Trophoblast cell (in vitro differentiated cells and primary cell): ENCODE measurements around the gene CSPG4.

Experiments used
- DNase-seq, 2 donors: peaks; one replicate each; pipeline ENCODE4 v3.0.0-alpha.2; 2016
- H2AFZ ChIP-seq: 2 replicates; pipeline ENCODE4 v1.6.1; 2013; ENCODE audit warnings: low read length, moderate library complexity, mild to moderate bottlenecking; ENCODE audit not compliant: insufficient read depth, poor library complexity
- H2AK5ac ChIP-seq: 2 replicates; pipeline ENCODE4 v1.6.1; 2013; ENCODE audit warnings: mild to moderate bottlenecking, low read length
- H2BK120ac ChIP-seq: 2 replicates; pipeline ENCODE4 v1.6.1; 2013; ENCODE audit warnings: low read length, mild to moderate bottlenecking, moderate library complexity; ENCODE audit not compliant: insufficient read depth, poor library complexity
- H2BK12ac ChIP-seq: 2 replicates; pipeline ENCODE4 v1.6.1; 2013; ENCODE audit warnings: mild to moderate bottlenecking, low read length, moderate library complexity
- H2BK5ac ChIP-seq: 2 replicates; pipeline ENCODE4 v1.6.1; 2013; ENCODE audit warnings: low read length, low read depth, moderate library complexity, mild to moderate bottlenecking; ENCODE audit not compliant: poor library complexity
- H3K14ac ChIP-seq: 2 replicates; pipeline ENCODE4 v1.6.1; 2013; ENCODE audit warnings: mild to moderate bottlenecking, low read length
- H3K18ac ChIP-seq: 2 replicates; pipeline ENCODE4 v1.6.1; 2013; ENCODE audit warnings: mild to moderate bottlenecking, low read length
- H3K23ac ChIP-seq: 2 replicates; pipeline ENCODE4 v1.6.1; 2013; ENCODE audit warnings: low read length
- H3K27ac ChIP-seq: 2 replicates; pipeline ENCODE4 v1.5.1; 2013; ENCODE audit warnings: low read depth, mild to moderate bottlenecking, inconsistent platforms, low read length, moderate library complexity
- H3K27me3 ChIP-seq: 2 replicates; pipeline ENCODE4 v1.6.1; 2013; ENCODE audit warnings: inconsistent platforms, mild to moderate bottlenecking, low read length, moderate library complexity; ENCODE audit not compliant: insufficient read depth
- H3K36me3 ChIP-seq, 2 experiments: 1 replicate in 1 of 2; 2 replicates in 1 of 2; pipeline ENCODE4 v1.6.1; 2013; ENCODE audit warnings: low read length in 2 of 2, mild to moderate bottlenecking in 2 of 2, moderate library complexity in 1 of 2; ENCODE audit not compliant: insufficient read depth in 2 of 2, control insufficient read depth in 1 of 2
- H3K4ac ChIP-seq: 2 replicates; pipeline ENCODE4 v1.6.1; 2013; ENCODE audit warnings: low read depth, mild to moderate bottlenecking, low read length, moderate library complexity
- H3K4me1 ChIP-seq, 2 experiments: 1 replicate in 1 of 2; 2 replicates in 1 of 2; pipeline ENCODE4 v1.6.1; 2013; ENCODE audit warnings: low read length in 2 of 2, mild to moderate bottlenecking in 2 of 2, moderate library complexity in 1 of 2; ENCODE audit not compliant: insufficient read depth in 2 of 2, control insufficient read depth in 1 of 2
- H3K4me2 ChIP-seq: 2 replicates; pipeline ENCODE4 v1.6.1; 2013; ENCODE audit warnings: inconsistent platforms, mild to moderate bottlenecking, low read length, moderate library complexity
- H3K4me3 ChIP-seq: 2 replicates; pipeline ENCODE4 v1.5.1; 2013; ENCODE audit warnings: mild to moderate bottlenecking, low read depth, low read length, inconsistent platforms
- H3K79me1 ChIP-seq: one replicate; pipeline ENCODE4 v1.6.1; 2013; ENCODE audit warnings: low read length
- H3K79me2 ChIP-seq: 2 replicates; pipeline ENCODE4 v1.6.1; 2013; ENCODE audit warnings: low read length, mild to moderate bottlenecking; ENCODE audit not compliant: control insufficient read depth, insufficient read depth, poor library complexity
- H3K9ac ChIP-seq: 2 replicates; pipeline ENCODE4 v1.6.1; 2013; ENCODE audit warnings: mild to moderate bottlenecking, low read length
- H3K9me3 ChIP-seq: 2 replicates; pipeline ENCODE4 v1.6.1; 2013; ENCODE audit warnings: low read depth, mild to moderate bottlenecking, control low read depth, inconsistent platforms, low read length; ENCODE audit not compliant: insufficient read depth
- H4K12ac ChIP-seq: 2 replicates; pipeline ENCODE4 v1.6.1; 2013; ENCODE audit warnings: low read depth, mild to moderate bottlenecking, low read length, moderate library complexity
- H4K8ac ChIP-seq: 2 replicates; pipeline ENCODE4 v1.6.1; 2013; ENCODE audit warnings: low read depth, mild to moderate bottlenecking, low read length, moderate library complexity
- H4K91ac ChIP-seq: one replicate; pipeline ENCODE4 v1.6.1; 2013; ENCODE audit warnings: low read depth, mild to moderate bottlenecking, low read length, moderate library complexity
- WGBS: extraction: QIAGEN DNeasy Blood & Tissue Kit; methylation state at CpG from one replicate; pipeline ENCODE4 v1.1.7; 2013; ENCODE audit warnings: missing lambda C conversion rate; ENCODE audit not compliant: insufficient read length, insufficient coverage; ENCODE audit errors: extremely low coverage; 5-methylcytosine and 5-hydroxymethylcytosine counted together

Gene CSPG4

DNA sequence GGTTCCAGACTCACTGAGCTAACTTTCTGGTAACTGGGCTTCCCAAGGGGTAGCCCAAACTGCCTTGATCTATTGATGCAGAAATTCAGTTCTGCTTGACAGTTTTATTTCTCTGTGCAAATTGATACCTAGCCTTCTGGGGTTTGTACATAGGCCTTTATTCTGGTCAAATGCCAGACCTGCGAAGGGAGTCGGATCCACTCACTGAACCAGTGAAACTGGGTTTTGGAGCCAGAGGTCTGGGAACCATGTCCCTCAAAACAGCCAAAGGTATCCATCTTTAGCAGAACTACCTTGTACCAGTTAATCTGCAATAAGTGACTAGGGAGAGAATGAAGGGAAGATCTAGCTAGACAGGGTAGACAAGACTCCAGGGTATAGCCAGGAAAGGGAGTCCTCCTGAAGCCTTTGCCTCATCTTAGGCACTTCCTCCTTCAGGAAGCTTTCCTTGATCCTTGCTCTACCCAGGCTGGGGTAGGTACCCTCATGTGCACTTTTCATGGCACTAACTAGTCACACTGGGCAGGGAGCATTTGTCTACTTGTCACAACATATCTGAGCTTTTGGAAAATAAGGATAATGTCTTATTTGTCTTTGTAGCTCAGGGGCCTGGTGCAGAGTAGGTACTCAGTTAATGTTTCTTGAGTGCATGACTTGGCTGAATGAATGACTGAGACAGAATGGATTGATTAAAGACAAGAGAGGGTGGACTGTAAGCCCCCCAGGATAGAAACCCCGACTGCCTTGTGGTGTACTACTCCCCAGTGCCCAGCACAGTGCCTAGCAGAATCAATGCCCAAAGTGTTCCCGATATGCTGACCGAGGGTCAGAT lies 66.3 kb downstream of the CSPG4 start:
- peaks cover 16% of the 10 kb centered on the region for H3K79me1 ChIP-seq
- no CpG with 5 or more reads among the region's 5 CpGs for WGBS
- no peak overlapping the region for H2AFZ ChIP-seq
- no peak overlapping the region for H3K9ac ChIP-seq
- H3K36me3 ChIP-seq, result peaks cover 10 to 17% of the 10 kb centered on the region in 2 experiments
- H3K23ac ChIP-seq, result no peak overlapping the region
- H3K4me1 ChIP-seq, result peaks cover 19 to 28% of the 10 kb centered on the region in 2 experiments
- peak overlapping the region; percentile 82 for H3K4me2 ChIP-seq
- no peak overlapping the region for H4K12ac ChIP-seq
- no peak overlapping the region for H3K14ac ChIP-seq
- no peak overlapping the region for H2BK12ac ChIP-seq
- peak overlapping the region; percentile 76 for H3K4me3 ChIP-seq
- peaks cover 12% of the 10 kb centered on the region for H3K79me2 ChIP-seq
- H2BK5ac ChIP-seq, result no peak overlapping the region
- H3K9me3 ChIP-seq, result no peaks in the 10 kb centered on the region
- no peak for DNase-seq
- no peak overlapping the region for H3K27ac ChIP-seq
- H4K8ac ChIP-seq, result no peak overlapping the region
- peak overlapping the region; percentile 95 for H4K91ac ChIP-seq
- no peak overlapping the region for H2BK120ac ChIP-seq
- H2AK5ac ChIP-seq, result no peak overlapping the region
- no peaks in the 10 kb centered on the region for H3K27me3 ChIP-seq
- no peak overlapping the region for H3K18ac ChIP-seq
- H3K4ac ChIP-seq, result no peak overlapping the region

- Histone ChIP-seq H3K14ac (no peak overlapping the region), H2BK5ac (no peak overlapping the region), H3K4ac (no peak overlapping the region), H2BK120ac (no peak overlapping the region), H3K27ac (no peak overlapping the region), H3K9me3 (no peaks in the 10 kb centered on the region), H3K4me1 (peaks cover 6 to 14% of the 10 kb centered on the region in 2 experiments), H3K18ac (no peak overlapping the region), H3K36me3 (peaks cover under 1 to 2% of the 10 kb centered on the region in 2 experiments), H3K4me3 (no peak overlapping the region), H4K8ac (no peak overlapping the region), H3K27me3 (no peaks in the 10 kb centered on the region), H4K12ac (no peak overlapping the region), H3K9ac (no peak overlapping the region), H2BK12ac (no peak overlapping the region), H2AK5ac (no peak overlapping the region), H3K23ac (no peak overlapping the region), H3K79me2 (peaks cover 20% of the 10 kb centered on the region), H3K79me1 (peaks cover 26% of the 10 kb centered on the region), H3K4me2 (no peak overlapping the region), H4K91ac (no peak overlapping the region), H2AFZ (no peak overlapping the region)
- no peak for DNase-seq
- no CpG with 5 or more reads among the region's 2 CpGs for WGBS
Measured at GRCh38 chr15:75644376-75644775, 68.3 kb downstream of the CSPG4 start.

DNA sequence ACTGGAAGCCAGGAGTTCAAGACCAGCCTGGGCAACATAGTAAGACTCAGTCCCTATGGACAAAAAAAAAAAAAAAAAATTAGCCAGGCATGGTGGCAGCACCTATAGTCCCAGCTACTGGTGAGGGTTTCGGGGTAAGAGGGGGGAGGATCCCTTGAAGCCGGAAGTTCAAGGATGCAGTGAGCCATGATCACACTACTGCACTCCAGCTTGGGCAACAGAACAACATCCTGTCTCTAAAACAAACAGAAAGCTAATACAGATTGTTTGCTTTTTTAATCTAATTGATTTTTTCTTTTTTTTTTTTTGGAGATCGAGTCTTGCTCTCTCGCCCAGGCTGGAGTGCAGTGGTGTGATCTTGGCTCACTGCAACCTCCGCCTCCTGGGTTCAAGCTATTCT lies 71.0 kb downstream of the CSPG4 start:
- peaks cover 0 to 4% of the 10 kb centered on the region in 2 experiments for H3K36me3 ChIP-seq
- no peak overlapping the region for H3K4ac ChIP-seq
- no peak overlapping the region for H4K12ac ChIP-seq
- peaks cover 10% of the 10 kb centered on the region for H3K79me1 ChIP-seq
- H3K27ac ChIP-seq, result no peak overlapping the region
- no peak overlapping the region for H2BK120ac ChIP-seq
- H2AK5ac ChIP-seq, result no peak overlapping the region
- H3K4me1 ChIP-seq, result peaks cover 0 to 13% of the 10 kb centered on the region in 2 experiments
- no peak for DNase-seq
- H3K9me3 ChIP-seq, result no peaks in the 10 kb centered on the region
- H3K27me3 ChIP-seq, result no peaks in the 10 kb centered on the region
- H3K23ac ChIP-seq, result no peak overlapping the region
- H3K9ac ChIP-seq, result no peak overlapping the region
- no peak overlapping the region for H3K4me2 ChIP-seq
- peaks cover 9% of the 10 kb centered on the region for H3K79me2 ChIP-seq
- H3K18ac ChIP-seq, result no peak overlapping the region
- H2AFZ ChIP-seq, result no peak overlapping the region
- H4K91ac ChIP-seq, result no peak overlapping the region
- H3K4me3 ChIP-seq, result no peak overlapping the region
- H2BK5ac ChIP-seq, result no peak overlapping the region
- H2BK12ac ChIP-seq, result no peak overlapping the region
- WGBS, result no CpG with 5 or more reads among the region's 5 CpGs
- no peak overlapping the region for H4K8ac ChIP-seq
- no peak overlapping the region for H3K14ac ChIP-seq

- Histone ChIP-seq H3K18ac (no peak overlapping the region), H3K23ac (no peak overlapping the region), H3K27ac (no peak overlapping the region), H2BK5ac (no peak overlapping the region), H4K91ac (no peak overlapping the region), H3K4me3 (no peak overlapping the region), H2AK5ac (no peak overlapping the region), H3K4me2 (no peak overlapping the region), H3K36me3 (peaks cover 0 to 4% of the 10 kb centered on the region in 2 experiments), H4K8ac (no peak overlapping the region), H4K12ac (no peak overlapping the region), H3K4ac (no peak overlapping the region), H3K79me2 (peaks cover 9% of the 10 kb centered on the region), H2AFZ (no peak overlapping the region), H3K79me1 (peaks cover 10% of the 10 kb centered on the region), H2BK12ac (no peak overlapping the region), H3K9me3 (no peaks in the 10 kb centered on the region), H2BK120ac (no peak overlapping the region), H3K4me1 (peaks cover 0 to 11% of the 10 kb centered on the region in 2 experiments), H3K27me3 (no peaks in the 10 kb centered on the region), H3K14ac (no peak overlapping the region), H3K9ac (no peak overlapping the region)
- no peak for DNase-seq
- no CpG with 5 or more reads among the region's 4 CpGs for WGBS
Measured at GRCh38 chr15:75641179-75641503, 71.5 kb downstream of the CSPG4 start.
